HG03025 (cell line): ENCODE results near the gene BTBD6.
A peak's percentile ranks its signal among the peaks of the same experiment; 100 is the strongest.

ENCODE experiments used
- ATAC-seq: cut with Tn5 transposase; IDR thresholded peaks from one replicate; pipeline ENCODE4 v1.9.1; 2021; ENCODE audit warnings: mild to moderate bottlenecking, moderate library complexity; ENCODE audit not compliant: unreplicated experiment, low FRiP score

BTBD6 gene

GRCh38 chr14:105248368-105249181 lies at the start of gene BTBD6:
Gene BTBD6, plus strand, starts transcription at chr14:105248533. Its CDS starts 179 bp downstream, at chr14:105248712.
- peak; percentile 61 for ATAC-seq

DNA sequence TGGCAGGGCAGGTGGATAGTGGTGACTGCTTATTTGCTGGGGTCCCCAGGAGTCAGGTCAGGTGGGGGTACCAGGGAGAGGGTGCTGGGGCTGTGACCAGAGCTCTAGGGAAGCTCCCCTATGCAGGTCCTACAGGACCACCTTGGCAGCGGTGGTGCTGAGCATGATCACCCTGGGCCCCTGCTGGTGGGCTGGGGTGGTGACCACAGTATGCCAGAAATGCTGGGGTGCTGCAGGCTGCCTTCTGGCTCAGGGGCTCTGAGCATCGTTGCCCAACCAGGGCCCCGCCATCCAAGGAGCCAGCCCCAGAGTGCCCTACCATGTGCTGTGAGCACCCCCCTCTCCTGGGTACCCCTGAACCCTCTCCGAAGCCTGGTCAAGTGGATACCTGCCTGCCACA lies 49.7 kb upstream of the BTBD6 start:
- no peak for ATAC-seq

DNA sequence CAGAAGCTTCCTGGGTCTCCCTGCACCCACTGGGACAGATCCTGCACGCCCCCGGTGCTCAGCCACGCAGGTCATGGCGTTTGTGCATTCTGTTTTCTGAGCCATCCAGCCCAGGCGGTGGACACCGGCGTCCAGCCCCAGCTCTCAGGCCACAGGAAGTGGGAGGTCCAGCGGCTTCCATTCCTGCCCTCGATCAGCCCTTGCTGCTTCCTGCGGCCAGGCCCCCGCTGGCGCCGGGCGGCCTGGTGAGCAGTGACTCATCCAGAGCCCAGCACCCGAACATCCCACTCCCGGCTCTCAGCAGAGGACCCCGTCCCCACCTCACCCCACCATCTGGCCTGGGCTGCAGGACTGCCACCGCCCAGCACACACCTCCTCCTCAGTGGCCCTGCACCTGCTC lies 49.2 kb upstream of the BTBD6 start:
- ATAC-seq: no peak

DNA sequence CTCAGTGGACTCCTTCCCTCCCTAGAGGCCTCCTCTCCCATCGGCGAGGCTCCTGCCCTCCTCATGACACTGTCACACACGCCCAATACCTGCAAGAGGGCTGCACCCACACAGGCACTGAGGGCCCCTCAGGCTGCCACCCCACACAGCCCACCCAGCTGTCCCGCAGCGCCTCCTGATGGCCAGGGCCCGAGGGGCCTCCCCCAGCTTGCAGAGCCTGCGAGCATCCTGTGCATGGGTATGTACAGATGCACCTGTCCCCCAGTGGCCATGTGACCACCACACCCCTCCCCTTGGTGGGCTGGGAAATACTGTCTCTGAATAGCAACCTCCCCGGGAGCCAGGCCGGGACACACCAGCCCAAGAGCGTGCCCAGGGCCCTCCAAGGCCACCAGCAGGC lies 48.3 kb upstream of the BTBD6 start:
- no peak for ATAC-seq

GRCh38 chr14:105200641-105201040 lies 47.7 kb upstream of the BTBD6 start:
- ATAC-seq: no peak

GRCh38 chr14:105201156-105201924 lies 47.0 kb upstream of the BTBD6 start:
- ATAC-seq: no peak

DNA sequence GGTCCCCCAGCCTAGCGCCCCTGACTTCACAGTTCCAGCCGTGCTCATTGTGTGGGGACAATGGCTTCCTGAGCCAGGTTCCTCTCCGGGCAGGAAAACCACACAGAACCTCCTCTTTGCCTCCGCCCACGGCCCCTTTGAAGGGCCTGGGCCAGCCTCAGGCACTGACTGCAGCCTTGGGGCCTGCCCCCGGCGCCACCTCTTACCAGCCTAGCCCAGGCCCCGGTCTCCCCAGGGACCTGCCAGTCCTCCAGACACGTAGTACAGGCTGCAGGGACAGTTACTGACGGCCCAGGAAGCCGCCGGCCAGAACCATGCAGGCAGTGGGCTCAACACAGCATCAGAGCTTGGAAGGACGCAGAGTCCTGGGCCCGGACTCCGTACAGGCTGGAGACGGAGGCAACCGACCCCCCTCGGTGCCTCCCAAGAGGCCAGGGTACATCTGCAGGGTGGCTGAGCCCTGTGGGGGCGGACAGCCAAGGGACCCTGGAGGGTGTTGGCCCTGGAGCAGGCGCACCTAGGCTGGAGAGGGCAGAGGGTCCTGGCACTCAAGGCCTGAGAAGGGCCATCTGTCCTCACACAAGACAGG lies 46.3 kb upstream of the BTBD6 start:
- no peak for ATAC-seq

GRCh38 chr14:105203057-105203531 lies 45.2 kb upstream of the BTBD6 start:
- no peak for ATAC-seq

DNA sequence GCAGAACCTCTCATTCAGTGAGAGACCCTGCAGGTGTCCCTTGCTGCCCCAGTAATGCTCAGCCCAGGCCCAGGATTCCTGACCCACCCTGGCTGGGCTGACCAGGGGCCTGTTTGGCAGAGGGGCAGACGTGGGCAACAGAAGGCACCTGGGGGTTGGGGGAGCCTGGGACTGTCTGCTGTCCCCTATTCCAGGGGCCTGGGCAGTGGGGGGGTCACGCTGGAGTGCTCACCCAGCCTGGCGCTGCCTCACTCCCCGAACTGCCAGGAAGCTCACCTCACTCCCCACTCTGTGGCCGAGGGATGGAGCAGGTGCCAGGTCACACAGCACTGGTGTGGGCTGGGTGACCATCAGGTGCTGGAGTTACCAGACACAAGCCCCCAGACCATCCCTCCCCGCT lies 44.6 kb upstream of the BTBD6 start:
- no peak for ATAC-seq

GRCh38 chr14:105204206-105204930 lies 44.0 kb upstream of the BTBD6 start:
- ATAC-seq: no peak

- ATAC-seq: no peak
Measured at GRCh38 chr14:105204931-105205672, 43.2 kb upstream of the BTBD6 start.

- ATAC-seq: no peak
Measured at GRCh38 chr14:105205673-105206208, 42.6 kb upstream of the BTBD6 start.

DNA sequence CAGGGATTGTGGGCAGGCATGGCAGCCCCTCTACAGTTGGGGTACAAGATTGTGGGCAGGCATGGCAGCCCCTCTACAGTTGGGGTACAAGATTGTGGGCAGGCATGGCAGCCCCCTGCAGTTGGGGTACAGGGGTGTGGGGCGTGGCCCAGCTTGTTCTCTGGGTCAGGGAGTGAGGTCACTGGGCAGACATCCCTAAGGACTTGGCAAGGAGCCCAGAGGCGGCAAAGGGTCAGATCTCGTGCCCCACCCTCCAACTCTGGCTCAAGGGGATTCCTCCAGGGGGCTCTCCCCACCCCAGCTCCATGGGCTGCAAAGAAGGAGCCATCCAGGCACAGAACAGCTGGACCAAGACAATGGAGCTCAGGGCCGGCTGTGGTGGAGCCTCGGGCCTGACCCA lies 41.5 kb upstream of the BTBD6 start:
- ATAC-seq: no peak

- no peak for ATAC-seq
Measured at GRCh38 chr14:105207460-105207901, 40.9 kb upstream of the BTBD6 start.

- no peak for ATAC-seq
Measured at GRCh38 chr14:105207996-105208737, 40.2 kb upstream of the BTBD6 start.

DNA sequence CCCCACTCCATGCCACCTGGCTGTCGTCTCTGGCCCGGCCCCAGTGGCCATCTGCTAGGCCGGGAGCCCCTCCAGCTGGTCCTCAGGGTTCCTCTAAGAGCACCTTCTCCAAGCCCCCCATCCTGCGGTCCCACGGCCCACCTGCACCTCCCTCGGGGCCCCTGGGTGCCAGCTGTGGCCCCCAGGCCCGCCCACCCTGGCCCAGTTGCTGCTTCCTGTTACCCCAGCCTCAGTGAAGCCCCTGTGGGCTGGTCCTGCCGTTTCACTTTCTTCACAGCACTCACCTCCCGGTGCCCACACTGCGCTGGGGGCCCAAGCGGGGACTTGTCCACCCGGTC lies 39.6 kb upstream of the BTBD6 start:
- no peak for ATAC-seq

DNA sequence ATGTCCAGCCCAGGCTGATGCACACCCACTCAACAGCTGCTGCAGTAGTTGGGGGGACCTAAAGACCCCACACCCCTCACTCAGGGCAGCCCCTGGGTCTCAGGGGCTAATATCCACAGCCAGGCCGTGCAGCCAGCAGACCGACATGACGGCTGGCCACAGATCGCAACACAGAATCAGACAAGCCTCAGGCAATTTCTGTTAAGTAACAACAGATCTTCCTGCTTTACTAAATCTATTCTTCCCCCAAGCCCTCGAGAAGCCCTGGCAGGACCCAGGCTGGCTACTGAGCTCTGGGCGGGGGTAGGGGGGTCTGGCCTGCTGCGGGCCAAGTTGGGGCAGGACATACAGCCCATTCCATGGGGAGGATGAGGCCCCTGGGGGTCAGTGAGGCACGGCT lies 39.2 kb upstream of the BTBD6 start:
- no peak for ATAC-seq

- ATAC-seq: no peak
Measured at GRCh38 chr14:105209646-105210045, 38.7 kb upstream of the BTBD6 start.
